ENCODE results near the gene ZNF331.

The ZNF331 gene

GRCh38 chr19:53576941-53577653, 39.2 kb downstream of the ZNF331 start:
- no peak for DNase-seq (ENCODE audit: low spot score)

DNA sequence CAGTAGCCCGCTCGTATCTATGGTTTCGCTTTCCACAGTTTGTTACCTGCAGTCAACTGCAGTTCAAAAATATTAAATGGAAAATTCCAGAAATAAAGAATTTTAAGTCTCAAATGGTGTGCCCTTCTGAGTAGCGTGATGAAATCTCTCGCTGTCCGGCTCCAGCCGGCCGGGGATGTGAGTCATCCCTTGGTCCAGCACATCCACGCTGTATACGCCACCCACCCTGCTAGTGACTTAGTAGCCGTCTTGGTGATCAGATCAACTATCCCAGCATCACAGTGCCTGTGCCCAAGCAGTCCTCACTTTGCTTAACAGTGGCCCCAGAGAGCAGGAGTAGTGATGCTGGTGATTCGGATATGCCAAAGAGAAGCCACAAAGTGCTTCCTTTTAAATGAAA, 40.0 kb downstream of the ZNF331 start:
- DNase-seq (ENCODE audit: low spot score) = no peak

DNA sequence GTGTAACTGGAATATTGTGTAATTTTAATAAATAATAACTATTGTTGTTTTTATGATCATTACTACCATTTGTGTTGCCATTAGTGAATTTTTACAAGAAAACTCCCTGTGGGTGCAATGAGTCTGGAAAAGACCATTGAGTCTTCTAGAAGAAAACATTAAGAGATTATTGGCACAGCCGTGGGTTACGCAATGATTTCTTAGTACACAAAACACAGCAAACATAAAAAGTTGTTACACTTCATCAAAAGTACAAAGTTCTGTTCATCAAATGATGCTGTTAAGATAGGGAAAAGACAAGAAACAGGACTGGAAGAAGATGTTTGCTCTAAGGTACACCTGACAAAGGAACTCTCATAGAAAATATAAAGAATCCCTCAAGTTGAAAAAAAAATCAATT, 41.6 kb downstream of the ZNF331 start:
- DNase-seq (ENCODE audit: low spot score) = no peak

- DNase-seq (ENCODE audit: low spot score) = no peak
Measured at GRCh38 chr19:53580871-53581835, 43.2 kb downstream of the ZNF331 start.

- DNase-seq (ENCODE audit: low spot score) = no peak
Measured at GRCh38 chr19:53581871-53582279, 43.9 kb downstream of the ZNF331 start.

- DNase-seq (ENCODE audit: low spot score) = no peak
Measured at GRCh38 chr19:53583181-53583580, 45.2 kb downstream of the ZNF331 start.

DNA sequence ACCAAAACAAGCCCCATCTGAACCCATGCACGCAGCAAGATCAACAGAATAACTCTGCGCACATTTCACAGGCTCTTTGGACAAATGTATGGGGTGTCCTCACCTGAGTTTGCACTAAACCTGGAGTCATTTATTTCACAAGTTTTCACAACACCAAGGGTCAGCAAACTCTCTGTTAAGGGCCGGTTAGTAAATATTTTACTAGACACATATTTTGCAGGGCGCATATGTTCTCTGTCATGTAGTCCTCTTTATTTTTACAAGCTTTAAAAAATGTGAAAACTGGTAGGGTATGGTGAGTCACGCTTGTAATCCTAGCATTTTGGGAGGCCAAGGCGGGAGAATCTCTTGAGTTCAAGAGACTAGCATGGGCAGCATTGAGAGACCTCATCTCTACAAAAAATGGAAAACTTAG, 48.3 kb downstream of the ZNF331 start:
- DNase-seq (ENCODE audit: low spot score) = no peak

GRCh38 chr19:53594811-53595509, 57.0 kb downstream of the ZNF331 start:
- no peak for DNase-seq (ENCODE audit: low spot score)

- DNase-seq (ENCODE audit: low spot score) = no peak
Measured at GRCh38 chr19:53595510-53595867, 57.5 kb downstream of the ZNF331 start.

DNA sequence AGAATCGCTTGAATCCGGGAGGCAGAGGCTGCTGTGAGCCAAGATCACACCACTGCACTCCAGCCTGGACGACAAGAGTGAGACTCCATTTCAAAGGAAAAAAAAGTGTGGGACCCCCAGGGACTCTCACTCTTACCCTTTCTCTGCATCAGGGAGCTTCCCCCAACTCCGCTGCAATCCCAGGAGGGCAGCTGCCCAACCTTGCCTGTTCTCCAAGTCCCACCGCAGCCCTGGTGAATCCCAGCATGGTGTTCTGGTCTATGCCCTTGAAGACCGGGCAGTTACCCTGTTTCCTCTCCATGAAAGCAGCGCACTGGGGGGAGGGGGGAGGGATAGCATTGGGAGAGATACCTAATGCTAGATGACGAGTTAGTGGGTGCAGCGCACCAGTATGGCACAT, 58.1 kb downstream of the ZNF331 start:
- no peak for DNase-seq (ENCODE audit: low spot score)

- no peak for DNase-seq (ENCODE audit: low spot score)
Measured at GRCh38 chr19:53597023-53597422, 59.1 kb downstream of the ZNF331 start.

DNA sequence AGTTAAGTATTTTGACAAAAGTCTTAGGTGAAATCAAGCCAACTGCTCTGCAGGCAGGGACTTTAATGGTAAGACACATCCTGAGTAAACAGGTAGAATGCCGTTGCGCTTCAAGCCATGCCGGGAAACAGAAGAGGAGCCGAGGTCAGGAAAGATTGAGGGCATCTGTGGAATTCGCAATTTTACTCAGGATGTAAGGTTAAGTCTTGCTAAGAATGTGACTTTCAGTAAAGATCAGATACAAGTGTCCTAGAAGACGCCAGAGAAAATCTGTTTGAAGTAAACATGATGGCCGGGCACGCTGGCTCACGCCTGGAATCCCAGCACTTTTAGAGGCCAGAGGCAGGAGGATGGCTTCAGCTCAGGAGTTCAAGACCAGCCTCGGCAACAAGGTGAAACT, 60.4 kb downstream of the ZNF331 start:
- DNase-seq (ENCODE audit: low spot score) = no peak

DNA sequence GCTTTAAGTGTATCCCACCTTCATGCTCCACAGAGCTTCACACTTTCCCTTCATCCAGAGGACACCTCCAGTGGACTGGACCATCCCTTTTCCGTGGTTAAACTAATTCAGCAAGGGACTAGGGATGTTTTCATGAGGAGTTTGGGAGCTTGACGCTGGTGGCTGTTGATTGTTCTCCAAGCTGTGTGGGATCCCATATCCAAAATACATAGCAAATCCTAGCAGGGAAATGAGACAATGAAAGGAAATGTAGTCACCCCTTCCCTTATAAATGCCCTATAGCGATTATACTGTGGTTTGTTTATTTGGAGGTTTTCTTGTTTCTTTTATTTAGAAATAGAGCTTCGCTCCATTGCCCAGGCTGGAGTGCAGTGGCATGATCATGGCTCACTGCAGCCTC, 62.3 kb downstream of the ZNF331 start:
- no peak for DNase-seq (ENCODE audit: low spot score)

GRCh38 chr19:53606031-53606430, 68.1 kb downstream of the ZNF331 start:
- no peak for DNase-seq (ENCODE audit: low spot score)

GRCh38 chr19:53608381-53608780, 70.4 kb downstream of the ZNF331 start:
- no peak for DNase-seq (ENCODE audit: low spot score)

- DNase-seq (ENCODE audit: low spot score) = no peak
Measured at GRCh38 chr19:53612762-53613526, 75.0 kb downstream of the ZNF331 start.

GRCh38 chr19:53621885-53622740, 84.2 kb downstream of the ZNF331 start:
- no peak for DNase-seq (ENCODE audit: low spot score)

DNA sequence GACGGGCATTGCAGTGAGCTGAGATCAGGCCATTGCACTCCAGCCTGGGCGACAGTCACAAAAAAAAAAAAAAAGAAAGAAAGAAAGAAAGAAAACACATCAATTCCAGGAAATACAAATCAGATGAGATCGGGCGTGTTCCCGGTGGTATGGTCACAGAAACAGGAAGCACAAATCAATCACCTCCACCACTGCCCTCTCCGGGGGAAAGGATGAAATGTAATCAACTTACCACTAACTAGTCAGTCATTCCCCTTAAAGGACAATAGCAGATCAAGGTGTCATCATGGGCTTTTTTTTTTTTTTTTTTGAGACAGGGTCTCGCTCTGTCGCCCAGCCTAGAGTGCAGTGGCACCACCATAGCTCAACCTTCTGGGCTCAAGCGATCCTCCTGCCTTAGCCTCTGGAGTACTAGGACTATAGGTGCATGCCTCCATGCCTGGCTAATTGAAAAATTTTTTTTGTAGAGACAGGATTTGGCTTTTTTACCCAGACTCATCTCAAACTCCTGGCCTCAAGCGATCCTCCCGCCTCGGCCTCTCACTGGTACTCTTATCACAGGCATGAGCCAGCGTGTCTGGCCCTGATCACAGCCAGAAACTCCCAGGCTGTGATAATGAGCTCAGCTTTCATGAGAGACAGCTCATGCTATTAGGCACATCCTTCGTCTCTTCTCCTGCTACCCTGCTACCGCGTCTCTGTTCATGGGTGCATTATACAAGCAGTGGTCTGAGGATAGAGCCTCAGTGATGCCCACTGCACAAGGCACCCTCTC, 87.0 kb downstream of the ZNF331 start:
- no peak for DNase-seq (ENCODE audit: low spot score)

- no peak for DNase-seq (ENCODE audit: low spot score)
Measured at GRCh38 chr19:53626486-53626885, 88.5 kb downstream of the ZNF331 start.

- DNase-seq (ENCODE audit: low spot score) = no peak
Measured at GRCh38 chr19:53626976-53627375, 89.0 kb downstream of the ZNF331 start.
